T-helper 17 cell (primary cell): ENCODE measurements around the gene AGRN. TPM values are rescaled to one million over a fixed set of nuclear protein-coding genes. Genes with fewer than 3 reads are reported as not detected.
"Not testable (repeated sequence)": the region's sequence is repeated elsewhere in the genome, so short reads cannot be mapped to it uniquely, and the experiment has no call there.

ENCODE experiments used
- ATAC-seq: fragments of 150-1000 bp; cut with Tn5 transposase; 2 replicates; pipeline ENCODE4 v1.10.0; 2021; ENCODE audit warnings: mild to moderate bottlenecking, moderate library complexity
- DNase-seq, 3 donors: peaks; one replicate each; pipeline versions ENCODE4 v3.0.0 to v3.0.0-alpha.2; 2020 to 2021
- H3K9me3 ChIP-seq: one replicate; pipeline ENCODE4 v1.7.0; 2013; ENCODE audit warnings: low read length, mild to moderate bottlenecking; ENCODE audit not compliant: control insufficient read depth, poor library complexity, severe bottlenecking
- H3K27ac Mint-ChIP-seq: one replicate; pipeline ENCODE4 v1.8.0; 2022; ENCODE audit warnings: mild to moderate bottlenecking, moderate library complexity, mixed read lengths
- H3K27me3 Mint-ChIP-seq: one replicate; pipeline ENCODE4 v1.8.0; 2022; ENCODE audit warnings: mixed read lengths
- H3K36me3 Mint-ChIP-seq: one replicate; pipeline ENCODE4 v1.8.0; 2022; ENCODE audit warnings: low read depth, mixed read lengths
- H3K4me1 Mint-ChIP-seq: one replicate; pipeline ENCODE4 v1.8.0; 2022; ENCODE audit warnings: mild to moderate bottlenecking, mixed read lengths
- H3K4me3 Mint-ChIP-seq: one replicate; pipeline ENCODE4 v1.8.0; 2022; ENCODE audit warnings: mild to moderate bottlenecking, moderate library complexity, mixed read lengths
- total RNA-seq, 4 donors: library from RNA in 2 of 4; stranded (reverse) in 2 of 4; gene quantifications; one replicate each; pipeline ENCODE4 v1.2.3 and lab custom pipeline; 2022 to 2026

The AGRN gene
- total RNA-seq, 2 donors from 2014 or later, result 1.2 to 1.4 TPM

DNA sequence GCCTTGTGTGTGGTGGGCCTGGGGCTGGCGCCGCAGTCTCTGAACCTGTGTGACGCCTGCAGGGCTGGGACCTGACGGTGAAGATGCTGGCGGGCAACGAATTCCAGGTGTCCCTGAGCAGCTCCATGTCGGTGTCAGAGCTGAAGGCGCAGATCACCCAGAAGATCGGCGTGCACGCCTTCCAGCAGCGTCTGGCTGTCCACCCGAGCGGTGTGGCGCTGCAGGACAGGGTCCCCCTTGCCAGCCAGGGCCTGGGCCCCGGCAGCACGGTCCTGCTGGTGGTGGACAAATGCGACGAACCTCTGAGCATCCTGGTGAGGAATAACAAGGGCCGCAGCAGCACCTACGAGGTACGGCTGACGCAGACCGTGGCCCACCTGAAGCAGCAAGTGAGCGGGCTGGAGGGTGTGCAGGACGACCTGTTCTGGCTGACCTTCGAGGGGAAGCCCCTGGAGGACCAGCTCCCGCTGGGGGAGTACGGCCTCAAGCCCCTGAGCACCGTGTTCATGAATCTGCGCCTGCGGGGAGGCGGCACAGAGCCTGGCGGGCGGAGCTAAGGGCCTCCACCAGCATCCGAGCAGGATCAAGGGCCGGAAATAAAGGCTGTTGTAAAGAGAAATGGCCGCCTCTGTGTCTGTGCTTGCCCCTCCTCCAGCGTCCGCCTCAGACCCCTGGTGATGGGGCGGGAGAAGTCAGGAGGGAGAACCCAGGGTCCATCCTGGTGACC lies 5.8 kb upstream of the AGRN start:
- Mint-ChIP-seq H3K36me3 (peaks cover 6% of the 10 kb centered on the region), H3K27me3 (peaks cover 1% of the 10 kb centered on the region), H3K27ac (peak overlapping the region; percentile 98), H3K4me1 (peaks cover 20% of the 10 kb centered on the region), H3K4me3 (peak overlapping the region; percentile 98)
- no peaks in the 10 kb centered on the region for H3K9me3 ChIP-seq
- ATAC-seq (peak; percentile 29), DNase-seq (peak in 1 of 3 donors; percentile 17)

DNA sequence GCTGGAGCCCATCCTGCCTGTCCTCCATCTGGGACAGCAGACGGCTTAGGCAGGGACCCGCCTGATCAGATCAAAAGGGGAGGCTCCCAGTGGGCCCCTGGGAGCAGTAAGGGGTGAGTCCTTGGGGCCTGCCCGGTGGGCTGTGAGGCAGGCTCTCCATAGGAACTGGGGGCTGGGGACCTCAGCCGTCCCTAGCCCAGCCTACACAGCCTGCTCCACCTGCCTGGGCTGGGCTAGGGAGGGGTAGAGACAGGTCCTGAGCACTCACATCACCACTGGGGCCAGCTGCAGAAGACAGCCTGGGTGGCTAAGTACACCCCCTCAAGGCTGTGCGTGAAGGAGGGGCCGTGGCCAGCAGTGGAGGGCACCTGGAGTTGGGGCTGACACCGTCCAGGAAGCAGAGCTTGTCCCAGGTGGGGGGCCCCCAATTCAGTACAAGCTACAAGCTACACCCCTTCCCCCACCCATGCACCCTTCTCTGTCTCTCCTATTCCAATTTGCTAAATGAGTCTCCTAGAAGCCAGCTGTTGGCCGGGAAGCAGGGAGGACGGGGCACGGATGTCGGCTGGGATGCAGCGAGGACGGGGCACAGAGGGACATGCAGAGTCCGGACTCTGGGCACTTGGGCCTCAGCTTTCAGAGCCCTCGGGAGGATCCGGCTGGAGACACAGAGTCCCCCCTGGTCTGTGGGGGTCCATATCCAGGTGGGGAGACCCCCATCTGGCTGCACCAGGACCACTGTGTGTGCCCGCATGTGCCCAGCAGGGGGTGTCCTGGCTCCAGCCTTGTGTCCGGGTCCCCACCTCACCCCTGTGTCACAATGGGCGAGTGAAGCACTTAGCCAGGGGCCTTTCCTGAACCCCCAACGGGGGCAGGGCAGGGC lies 4.9 kb upstream of the AGRN start:
- peak overlapping the region; percentile 98 for H3K4me3 Mint-ChIP-seq
- H3K4me1 Mint-ChIP-seq, result peaks cover 18% of the 10 kb centered on the region
- H3K27me3 Mint-ChIP-seq, result no peaks in the 10 kb centered on the region
- H3K9me3 ChIP-seq, result no peaks in the 10 kb centered on the region
- ATAC-seq (no peak), DNase-seq (peak in 1 of 3 donors; percentile 10)
- peaks cover 6% of the 10 kb centered on the region for H3K36me3 Mint-ChIP-seq
- H3K27ac Mint-ChIP-seq, result peak overlapping the region; percentile 98

DNA sequence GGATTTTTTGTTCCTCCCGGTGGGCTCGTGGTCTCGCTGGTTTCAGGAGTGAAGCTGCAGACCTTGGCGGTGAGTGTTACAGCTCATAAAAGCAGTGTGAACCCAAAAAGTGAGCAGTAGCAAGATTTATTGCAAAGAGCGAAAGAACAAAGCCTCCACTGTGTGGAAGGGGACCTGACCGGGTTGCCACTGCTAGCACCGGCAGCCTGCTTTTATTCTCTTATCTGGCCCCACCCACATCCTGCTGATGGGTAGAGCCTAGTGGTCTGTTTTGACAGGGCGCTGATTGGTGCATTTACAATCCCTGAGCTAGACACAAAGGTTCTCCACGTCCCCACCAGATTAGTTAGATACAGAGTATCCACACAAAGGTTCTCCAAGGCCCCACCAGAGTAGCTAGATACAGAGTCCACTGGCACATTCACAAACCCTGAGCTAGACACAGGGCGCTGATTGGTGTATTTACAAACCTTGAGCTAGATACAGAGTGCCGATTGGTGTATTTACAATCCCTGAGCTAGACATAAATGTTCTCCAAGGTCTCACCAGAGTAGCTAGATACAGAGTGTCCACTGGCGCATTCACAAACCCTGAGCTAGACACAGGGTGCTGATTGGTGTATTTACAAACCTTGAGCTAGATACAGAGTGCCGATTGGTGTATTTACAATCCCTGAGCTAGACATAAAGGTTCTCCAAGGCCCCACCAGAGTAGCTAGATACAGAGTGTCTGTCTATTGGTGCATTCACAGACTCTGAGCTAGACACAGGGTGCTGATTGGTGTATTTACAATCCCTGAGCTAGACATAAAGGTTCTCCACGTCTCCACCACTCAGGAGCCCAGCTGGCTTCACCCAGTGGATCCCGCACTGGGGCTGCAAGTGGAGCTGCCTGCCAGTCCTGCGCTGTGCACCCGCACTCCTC lies 2.3 kb upstream of the AGRN start:
- H3K27ac Mint-ChIP-seq, DNase-seq, H3K36me3 Mint-ChIP-seq, H3K9me3 ChIP-seq, H3K4me3 Mint-ChIP-seq, ATAC-seq, H3K27me3 Mint-ChIP-seq: not testable (repeated sequence)
- H3K4me1 Mint-ChIP-seq, result peaks cover 18% of the 10 kb centered on the region

DNA sequence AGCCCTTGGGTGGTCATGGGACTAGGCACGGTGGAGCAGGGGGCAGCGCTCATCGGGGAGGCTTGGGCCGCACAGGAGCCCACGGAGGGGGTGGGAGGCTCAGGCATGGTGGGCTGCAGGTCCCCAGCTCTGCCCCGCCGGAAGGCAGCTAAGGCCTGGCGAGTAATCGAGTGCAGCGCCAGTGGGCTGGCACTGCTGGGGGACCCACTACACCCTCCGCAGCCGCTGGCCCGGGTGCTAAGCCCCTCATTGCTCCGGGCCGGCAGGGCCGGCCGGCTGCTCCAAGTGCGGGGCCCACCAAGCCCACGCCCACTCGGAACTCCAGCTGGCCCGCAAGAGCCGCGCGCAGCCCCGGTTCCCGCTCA lies 1.6 kb upstream of the AGRN start:
- H3K4me1 Mint-ChIP-seq, result peaks cover 16% of the 10 kb centered on the region
- not testable (repeated sequence) for H3K27ac Mint-ChIP-seq, ATAC-seq, H3K9me3 ChIP-seq, H3K27me3 Mint-ChIP-seq, H3K4me3 Mint-ChIP-seq, DNase-seq, H3K36me3 Mint-ChIP-seq

DNA sequence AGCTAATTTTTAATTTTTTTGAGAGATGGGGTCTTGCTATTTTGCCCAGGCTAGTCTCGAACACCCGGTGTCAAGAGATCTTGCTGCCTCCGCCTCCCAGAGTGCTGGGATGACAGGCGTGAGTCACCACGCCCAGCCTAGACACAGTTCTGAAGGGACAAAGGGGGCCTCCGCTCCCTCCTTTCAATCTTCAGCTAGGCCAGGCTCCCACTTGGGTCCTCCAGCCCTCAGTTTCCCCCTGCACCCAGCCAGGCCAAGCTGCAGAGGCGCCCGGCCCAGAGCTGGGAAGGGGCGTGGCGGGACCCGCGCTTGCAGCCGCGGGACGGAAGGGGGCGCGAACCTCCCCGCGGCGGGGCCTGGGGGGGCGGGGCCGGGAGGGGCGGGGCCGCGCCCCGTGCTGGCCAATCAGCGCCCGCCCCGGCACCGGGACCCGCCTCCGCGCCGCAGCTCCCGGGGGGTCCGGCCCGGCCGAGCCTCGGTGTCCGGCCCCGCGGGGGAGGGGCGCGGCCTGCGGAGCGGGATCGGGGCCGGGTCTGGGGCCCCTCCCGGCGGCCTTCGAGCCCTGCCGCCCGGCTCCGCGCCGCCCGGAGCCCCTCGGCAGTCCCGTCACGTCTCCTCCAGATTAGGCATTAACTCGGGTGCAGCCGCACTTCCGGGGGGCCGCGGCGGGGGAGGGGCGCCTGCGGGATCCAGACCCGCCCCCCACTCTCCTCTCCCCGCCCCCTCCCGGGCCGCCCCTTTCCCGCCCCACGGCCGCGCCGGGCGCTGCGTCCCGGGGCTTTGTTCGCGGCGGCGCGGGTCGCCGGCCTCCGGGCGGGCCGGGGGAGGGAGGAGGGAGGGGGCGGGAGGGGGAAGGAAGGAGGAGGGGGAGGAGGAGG lies 559 bp upstream of the AGRN start:
- peak; percentile 85 for ATAC-seq
- H3K27me3 Mint-ChIP-seq, result no peaks in the 10 kb centered on the region
- DNase-seq, result peak; percentile 74 to 81 (median 74)
- no peaks in the 10 kb centered on the region for H3K9me3 ChIP-seq
- no peaks in the 10 kb centered on the region for H3K36me3 Mint-ChIP-seq
- H3K4me1 Mint-ChIP-seq, result peaks cover 6% of the 10 kb centered on the region
- no peak overlapping the region for H3K27ac Mint-ChIP-seq
- peak overlapping the region; percentile 57 for H3K4me3 Mint-ChIP-seq

DNA sequence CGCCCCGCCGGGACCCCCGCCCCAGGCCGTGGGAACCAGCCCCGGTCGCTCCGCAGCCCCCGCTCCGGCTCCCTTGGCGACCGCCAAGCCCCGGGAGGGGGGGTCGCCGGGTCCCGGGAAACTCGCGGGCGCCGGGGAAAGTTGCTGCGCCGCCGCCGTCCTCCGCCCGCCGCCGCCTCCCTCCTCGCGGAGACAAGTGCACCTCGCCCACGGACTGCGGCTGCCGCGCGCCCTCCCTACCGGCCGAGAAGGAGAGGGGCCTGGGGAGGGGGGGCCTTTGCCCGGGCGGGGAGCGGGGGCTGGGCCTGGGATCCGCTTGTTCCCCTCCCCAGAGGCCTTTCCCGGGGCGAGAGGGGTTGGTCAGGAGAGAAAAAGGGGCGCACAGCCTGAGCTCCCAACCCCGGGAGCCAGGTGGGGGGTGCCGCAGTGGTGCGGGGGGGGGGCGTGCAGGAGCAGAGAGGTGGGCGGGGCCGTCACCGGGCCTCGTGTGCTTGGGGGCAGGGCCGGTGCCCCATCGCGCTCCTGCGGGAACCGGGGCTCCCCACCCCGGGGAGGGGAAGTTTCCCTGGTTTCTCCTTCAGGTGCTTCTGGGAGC lies 592 bp downstream of the AGRN start:
- ATAC-seq (no peak), DNase-seq (no peak)
- Mint-ChIP-seq H3K4me1 (peaks cover 3% of the 10 kb centered on the region), H3K4me3 (peak overlapping the region; percentile 56), H3K27ac (no peak overlapping the region), H3K36me3 (no peaks in the 10 kb centered on the region), H3K27me3 (no peaks in the 10 kb centered on the region)
- no peaks in the 10 kb centered on the region for H3K9me3 ChIP-seq

DNA sequence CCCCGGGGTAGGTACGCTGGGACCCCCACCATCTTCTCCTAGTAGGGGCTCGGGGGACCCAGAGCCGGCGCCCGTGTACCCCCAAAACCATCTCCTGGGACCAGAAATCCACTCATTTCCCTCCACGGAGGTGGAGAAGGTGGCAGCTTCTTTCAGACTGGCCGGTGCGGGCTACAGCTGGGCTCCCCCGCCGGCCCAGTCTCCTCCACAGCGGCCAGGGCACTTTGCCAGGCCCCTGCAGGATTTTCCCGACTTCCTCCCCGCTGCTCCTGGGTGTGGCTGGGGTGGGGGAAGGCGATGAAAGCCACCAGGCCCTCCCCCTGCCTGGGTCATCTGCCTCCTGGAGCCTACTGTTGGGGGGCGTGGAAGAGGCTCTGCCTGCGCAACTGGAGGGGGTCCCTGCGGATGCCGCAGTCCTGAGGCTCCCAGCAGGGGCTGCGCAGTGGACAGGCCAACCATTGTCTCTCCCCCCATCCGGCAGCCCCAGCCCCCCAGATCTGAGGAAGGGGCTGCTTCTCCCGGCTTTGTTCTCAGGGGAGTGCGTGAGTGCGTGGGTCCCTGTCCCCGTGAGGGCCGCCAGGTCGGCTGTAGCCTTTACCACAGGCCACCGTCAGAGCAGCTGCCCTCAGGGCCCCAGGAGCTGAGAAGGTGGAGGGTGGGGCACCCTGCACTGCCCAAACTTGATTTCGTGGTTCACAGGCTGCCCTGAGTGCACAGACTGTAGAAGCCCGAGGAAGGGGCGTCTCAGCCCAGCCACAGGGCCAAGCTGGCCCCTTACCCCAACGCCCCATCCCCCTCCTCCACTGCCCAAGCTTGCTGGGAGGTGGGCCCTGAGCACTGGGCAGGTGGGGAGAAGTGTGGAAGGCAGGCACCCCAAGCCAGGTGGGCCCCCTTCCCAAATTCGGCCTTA lies 1.3 kb downstream of the AGRN start:
- Mint-ChIP-seq H3K4me3 (peak overlapping the region; percentile 56), H3K27me3 (no peaks in the 10 kb centered on the region), H3K27ac (no peak overlapping the region), H3K36me3 (no peaks in the 10 kb centered on the region), H3K4me1 (peaks cover 3% of the 10 kb centered on the region)
- no peak for DNase-seq
- no peaks in the 10 kb centered on the region for H3K9me3 ChIP-seq
- ATAC-seq, result no peak

DNA sequence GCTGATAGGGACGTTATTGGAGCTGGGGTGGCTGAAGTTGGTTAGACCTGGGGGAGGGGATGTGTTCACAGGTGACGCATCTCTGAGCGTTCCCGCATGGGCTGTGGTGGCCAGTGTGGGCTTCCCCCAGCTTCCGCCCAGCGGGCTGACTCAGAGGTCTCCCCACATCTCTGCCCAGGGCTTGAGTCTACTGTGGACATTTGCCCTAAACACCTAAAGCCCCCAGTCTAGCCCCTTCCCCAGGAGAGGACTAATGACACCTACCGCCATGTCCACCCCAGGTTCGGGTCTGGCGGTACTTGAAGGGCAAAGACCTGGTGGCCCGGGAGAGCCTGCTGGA lies 2.0 kb downstream of the AGRN start:
- Mint-ChIP-seq H3K27ac (no peak overlapping the region), H3K4me3 (no peak overlapping the region), H3K36me3 (no peaks in the 10 kb centered on the region), H3K27me3 (no peaks in the 10 kb centered on the region), H3K4me1 (peaks cover 3% of the 10 kb centered on the region)
- no peaks in the 10 kb centered on the region for H3K9me3 ChIP-seq
- DNase-seq (no peak), ATAC-seq (no peak)

DNA sequence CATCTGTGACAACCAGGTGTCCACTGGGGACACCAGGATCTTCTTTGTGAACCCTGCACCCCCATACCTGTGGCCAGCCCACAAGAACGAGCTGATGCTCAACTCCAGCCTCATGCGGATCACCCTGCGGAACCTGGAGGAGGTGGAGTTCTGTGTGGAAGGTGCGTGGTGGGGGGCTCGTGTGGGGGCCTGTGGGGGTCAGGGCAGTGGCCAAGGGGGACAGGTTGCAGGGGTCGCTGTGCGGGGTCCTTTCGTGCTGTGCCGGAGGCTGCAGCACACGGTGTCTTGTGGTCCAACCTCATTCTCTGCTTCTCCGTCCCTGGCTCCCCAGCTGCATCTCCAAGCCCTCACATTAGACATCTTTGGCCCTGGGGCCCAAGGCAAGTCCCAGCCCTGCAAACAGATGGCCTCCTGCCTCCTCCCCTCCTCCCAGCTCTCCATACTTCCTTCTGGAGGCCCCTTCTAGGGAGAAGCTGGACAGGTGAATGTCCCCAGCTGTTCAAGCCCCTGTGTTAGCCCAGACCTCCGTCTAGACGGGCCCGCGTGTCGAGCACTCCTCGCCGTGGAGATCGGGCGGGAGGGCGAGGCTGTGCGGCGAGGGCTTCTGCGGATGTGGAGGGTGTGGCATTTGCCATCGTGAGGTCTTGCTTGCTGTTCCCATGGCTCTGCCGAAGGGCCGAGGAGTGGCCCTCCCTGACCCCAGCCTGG lies 2.5 kb downstream of the AGRN start:
- Mint-ChIP-seq H3K27ac (no peak overlapping the region), H3K36me3 (no peaks in the 10 kb centered on the region), H3K27me3 (no peaks in the 10 kb centered on the region), H3K4me3 (no peak overlapping the region), H3K4me1 (no peaks in the 10 kb centered on the region)
- ATAC-seq, result no peak
- no peaks in the 10 kb centered on the region for H3K9me3 ChIP-seq
- DNase-seq, result no peak

DNA sequence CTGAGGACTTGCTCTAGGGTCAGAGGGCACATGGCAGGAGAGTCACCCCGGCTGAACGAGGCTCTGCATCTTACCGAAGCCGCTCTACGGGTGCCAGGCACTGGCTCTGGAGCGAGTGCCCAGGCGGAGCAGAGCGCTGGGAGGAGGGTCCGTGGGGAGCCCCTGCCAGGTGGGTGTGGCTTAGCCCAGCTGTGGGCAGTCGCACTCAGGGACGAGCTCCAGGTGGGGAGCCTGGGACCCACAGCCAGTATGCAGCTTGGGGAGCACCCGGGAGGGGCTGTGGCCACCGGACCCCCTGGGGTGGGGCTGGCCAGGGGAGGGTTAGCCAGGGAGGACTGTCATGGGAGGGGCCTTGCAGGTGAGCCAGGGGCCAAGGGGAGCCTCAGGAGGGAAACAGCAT lies 3.8 kb downstream of the AGRN start:
- H3K4me1 Mint-ChIP-seq, result no peaks in the 10 kb centered on the region
- no peak overlapping the region for H3K27ac Mint-ChIP-seq
- H3K9me3 ChIP-seq, result no peaks in the 10 kb centered on the region
- DNase-seq (no peak), ATAC-seq (no peak)
- no peak overlapping the region for H3K4me3 Mint-ChIP-seq
- no peaks in the 10 kb centered on the region for H3K36me3 Mint-ChIP-seq
- H3K27me3 Mint-ChIP-seq, result no peaks in the 10 kb centered on the region

DNA sequence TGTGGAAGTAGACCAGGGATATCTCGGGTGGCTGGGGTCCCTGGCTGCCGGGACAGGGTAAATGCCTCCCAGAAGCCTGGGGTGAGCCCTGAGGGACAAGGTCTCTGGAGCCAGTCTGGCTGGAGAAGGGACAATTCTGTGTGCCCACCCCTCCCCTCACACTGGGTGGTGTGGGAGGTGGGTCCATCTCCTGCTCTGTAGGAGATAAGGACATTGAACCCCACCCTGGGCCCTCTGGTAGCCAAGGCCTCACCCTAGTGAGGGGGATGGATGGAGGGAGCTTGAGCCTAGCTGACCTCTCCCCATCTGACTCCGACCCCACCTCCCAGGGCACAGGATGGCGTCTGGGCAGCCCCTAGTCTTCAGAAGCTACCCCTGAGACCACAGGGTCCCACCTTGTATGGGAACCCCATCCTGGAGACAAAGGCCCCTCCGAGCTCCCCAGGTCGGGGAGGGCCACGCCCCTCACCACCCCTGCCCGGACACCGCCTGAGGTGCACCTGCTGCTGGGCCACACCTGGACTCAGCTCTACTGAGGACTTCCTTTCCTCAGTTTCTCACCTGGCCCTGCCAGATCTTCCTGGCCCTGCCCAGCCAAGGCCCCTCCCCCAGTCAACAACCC lies 4.3 kb downstream of the AGRN start:
- Mint-ChIP-seq H3K27me3 (no peaks in the 10 kb centered on the region), H3K4me3 (no peak overlapping the region), H3K27ac (no peak overlapping the region), H3K36me3 (no peaks in the 10 kb centered on the region), H3K4me1 (no peaks in the 10 kb centered on the region)
- no peaks in the 10 kb centered on the region for H3K9me3 ChIP-seq
- ATAC-seq, result no peak
- DNase-seq, result no peak
